Gastroesophageal sphincter (tissue), 3 donors: ENCODE results near the gene TMEM252.

Source experiments
- CTCF ChIP-seq, 4 experiments: fragments of 200-600 bp in 2 of 4; fragments of 450-650 bp in 2 of 4; sonication (generic) in 1 of 4; IDR thresholded peaks; one replicate each; pipeline ENCODE4 v1.5.1; 2017 to 2019; ENCODE audit warnings: antibody characterized with exemption in 4 of 4, mild to moderate bottlenecking in 2 of 4, moderate library complexity in 2 of 4
- POLR2A ChIP-seq, 2 donors: fragments of 450-650 bp; IDR thresholded peaks; one replicate each; pipeline ENCODE4 v1.6.1; 2017; ENCODE audit warnings: antibody characterized with exemption in 2 of 2, mild to moderate bottlenecking in 2 of 2, moderate library complexity in 1 of 2

DNA sequence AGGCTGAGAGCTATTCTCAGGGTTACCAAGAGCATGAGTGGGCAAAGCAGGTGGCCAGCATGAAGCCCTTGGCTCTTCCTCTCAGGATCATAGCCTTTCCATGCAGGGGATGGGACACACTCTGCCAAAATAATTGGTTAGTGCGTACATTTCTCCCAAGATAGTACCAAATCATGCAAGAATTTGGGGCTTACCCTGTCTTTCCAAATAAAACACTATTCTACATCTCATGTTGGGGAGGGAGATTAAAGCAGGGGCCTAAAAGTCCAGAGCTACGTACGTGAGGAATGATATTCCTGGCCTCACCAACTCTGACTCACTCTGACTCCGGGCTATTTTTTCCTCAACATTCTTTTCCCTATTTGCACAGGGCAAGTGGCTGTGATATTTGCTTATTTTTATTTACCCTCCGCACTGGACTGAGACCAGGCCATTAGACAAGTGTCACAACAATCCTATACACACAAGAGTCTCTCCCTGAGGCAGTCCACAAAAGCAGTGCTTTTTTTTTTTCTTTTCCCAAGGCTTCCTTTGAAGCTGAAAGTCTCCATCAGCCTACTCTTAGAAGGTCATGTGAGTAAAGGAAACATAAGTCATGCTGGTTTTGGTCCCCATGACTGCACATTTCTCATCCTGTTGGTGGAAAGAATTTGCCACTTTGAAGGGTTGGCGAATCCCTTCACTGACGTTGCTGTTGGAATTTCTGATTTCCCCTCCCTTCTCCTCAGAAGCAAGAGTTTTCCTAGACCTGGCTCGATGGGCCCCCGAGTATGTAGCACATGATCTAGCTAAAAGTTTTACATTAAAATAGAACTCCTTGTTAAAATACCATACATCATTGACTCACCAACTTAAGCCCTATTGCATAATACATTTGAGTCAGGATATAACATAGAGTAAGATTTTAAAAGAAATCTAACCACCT is 40.0 kb downstream of the TMEM252 start:
- no peak for TF ChIP-seq CTCF (IDR thresholded peaks at IDR 0.05)
- TF ChIP-seq POLR2A (IDR thresholded peaks at IDR 0.05), result no peak
